ENCODE results near the gene ARHGAP11B.
"Not testable (repeated sequence)": the region's sequence is repeated elsewhere in the genome, so short reads cannot be mapped to it uniquely, and the experiment has no call there.

Gene ARHGAP11B
- long read RNA-seq, partial matches to known transcripts = 3 of 3 reads
- long read RNA-seq, other reads (novel, unspliced or antisense) = 0 of 3 reads

DNA sequence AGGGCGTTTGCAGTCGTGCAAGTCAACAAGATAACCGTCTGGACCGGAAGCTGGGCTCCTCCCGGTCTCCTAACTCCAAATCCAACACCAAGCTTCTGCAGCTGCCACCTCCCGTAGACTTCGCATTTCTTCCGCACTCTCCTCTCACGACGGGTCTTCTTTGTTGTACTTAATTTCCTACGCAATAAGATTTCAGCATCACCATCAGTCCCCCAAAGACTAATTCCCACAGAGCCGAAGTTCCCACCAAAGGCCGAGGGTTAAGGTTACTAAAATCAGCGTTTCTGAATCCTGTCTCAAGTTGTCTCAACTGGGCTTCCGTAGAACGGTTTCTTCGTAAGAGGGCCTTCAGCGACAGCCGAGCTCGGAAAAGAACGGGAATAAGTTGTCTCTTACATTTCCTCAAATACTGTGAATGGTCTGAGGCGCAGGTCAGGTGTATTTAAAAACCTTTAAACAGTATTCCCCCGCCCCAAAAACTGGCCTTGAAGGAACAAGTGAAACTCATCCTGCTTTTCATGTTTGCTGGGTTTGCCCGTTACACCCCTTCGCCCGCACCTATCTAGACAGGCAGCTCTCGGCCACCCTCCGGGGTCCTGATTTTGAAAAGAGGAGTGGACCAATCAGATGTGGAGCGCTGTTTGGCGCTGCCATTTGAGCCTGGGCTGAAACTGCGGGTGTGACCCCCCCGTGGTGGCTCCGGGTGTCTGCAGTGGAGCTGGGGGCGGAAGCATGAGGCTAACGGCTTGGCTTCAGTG lies at the start of gene ARHGAP11B:
ARHGAP11B (plus strand) TSS at position 693 of the 758 bp plus-strand sequence.
- H3K27me3 Mint-ChIP-seq (ENCODE audit: low read depth); H3K36me3 Mint-ChIP-seq (ENCODE audit: low read depth); H3K9me3 Mint-ChIP-seq: not testable (repeated sequence)
- Mint-ChIP-seq H3K27ac (ENCODE audit: unreplicated experiment) (peak within 1 kb of the TSS; percentile 90), H3K4me3 (peak within 1 kb of the TSS; percentile 92), H3K4me1 (peaks cover 25% of the 10 kb centered on the region)
- DNase-seq (ENCODE audit: low read depth, low spot score) = peak; percentile 95

GRCh38 chr15:30579394-30579970 lies 46.4 kb upstream of the ARHGAP11B start:
- H3K27me3 Mint-ChIP-seq (ENCODE audit: low read depth); H3K4me1 Mint-ChIP-seq; H3K36me3 Mint-ChIP-seq (ENCODE audit: low read depth); H3K27ac Mint-ChIP-seq (ENCODE audit: unreplicated experiment); DNase-seq (ENCODE audit: low read depth, low spot score); H3K9me3 Mint-ChIP-seq; H3K4me3 Mint-ChIP-seq: not testable (repeated sequence)

- not testable (repeated sequence) for H3K4me1 Mint-ChIP-seq; DNase-seq (ENCODE audit: low read depth, low spot score); H3K4me3 Mint-ChIP-seq; H3K27ac Mint-ChIP-seq (ENCODE audit: unreplicated experiment); H3K27me3 Mint-ChIP-seq (ENCODE audit: low read depth); H3K36me3 Mint-ChIP-seq (ENCODE audit: low read depth); H3K9me3 Mint-ChIP-seq
Measured at GRCh38 chr15:30580716-30581115, 45.2 kb upstream of the ARHGAP11B start.

DNA sequence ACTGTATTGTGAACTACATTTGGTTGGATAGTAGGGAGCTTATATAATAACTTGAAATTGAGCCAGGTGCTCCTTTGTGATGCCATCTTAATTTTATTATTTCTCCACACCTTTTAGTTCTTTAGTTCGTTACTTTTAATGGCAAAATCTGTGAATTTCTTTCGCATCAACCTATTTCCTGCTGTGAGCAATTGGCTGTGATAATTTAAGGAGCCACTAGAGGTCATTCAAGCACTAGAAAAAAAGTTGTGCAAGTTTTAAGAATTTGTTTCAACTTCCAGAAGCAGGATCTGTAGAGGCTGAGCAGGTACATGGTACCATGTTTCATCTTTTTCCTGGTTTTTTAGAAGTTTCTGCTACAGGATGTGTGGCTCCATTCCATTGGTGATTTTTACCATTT lies 27.0 kb upstream of the ARHGAP11B start:
- TF ChIP-seq, protein P1, sequence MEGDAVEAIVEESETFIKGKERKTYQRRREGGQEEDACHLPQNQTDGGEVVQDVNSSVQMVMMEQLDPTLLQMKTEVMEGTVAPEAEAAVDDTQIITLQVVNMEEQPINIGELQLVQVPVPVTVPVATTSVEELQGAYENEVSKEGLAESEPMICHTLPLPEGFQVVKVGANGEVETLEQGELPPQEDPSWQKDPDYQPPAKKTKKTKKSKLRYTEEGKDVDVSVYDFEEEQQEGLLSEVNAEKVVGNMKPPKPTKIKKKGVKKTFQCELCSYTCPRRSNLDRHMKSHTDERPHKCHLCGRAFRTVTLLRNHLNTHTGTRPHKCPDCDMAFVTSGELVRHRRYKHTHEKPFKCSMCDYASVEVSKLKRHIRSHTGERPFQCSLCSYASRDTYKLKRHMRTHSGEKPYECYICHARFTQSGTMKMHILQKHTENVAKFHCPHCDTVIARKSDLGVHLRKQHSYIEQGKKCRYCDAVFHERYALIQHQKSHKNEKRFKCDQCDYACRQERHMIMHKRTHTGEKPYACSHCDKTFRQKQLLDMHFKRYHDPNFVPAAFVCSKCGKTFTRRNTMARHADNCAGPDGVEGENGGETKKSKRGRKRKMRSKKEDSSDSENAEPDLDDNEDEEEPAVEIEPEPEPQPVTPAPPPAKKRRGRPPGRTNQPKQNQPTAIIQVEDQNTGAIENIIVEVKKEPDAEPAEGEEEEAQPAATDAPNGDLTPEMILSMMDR (conservative IDR thresholded peaks at IDR 0.05) = peak; percentile 49
- H3K27me3 Mint-ChIP-seq (ENCODE audit: low read depth); H3K4me1 Mint-ChIP-seq; H3K4me3 Mint-ChIP-seq; H3K36me3 Mint-ChIP-seq (ENCODE audit: low read depth); DNase-seq (ENCODE audit: low read depth, low spot score); H3K9me3 Mint-ChIP-seq; H3K27ac Mint-ChIP-seq (ENCODE audit: unreplicated experiment): not testable (repeated sequence)

GRCh38 chr15:30603796-30604195 lies 22.1 kb upstream of the ARHGAP11B start, which contains the start of gene GOLGA8H:
TSS of gene GOLGA8H (plus strand) at chr15:30604028. CDS start at chr15:30604126, 98 bp downstream.
- not testable (repeated sequence) for H3K4me3 Mint-ChIP-seq; H3K4me1 Mint-ChIP-seq; H3K27me3 Mint-ChIP-seq (ENCODE audit: low read depth); H3K27ac Mint-ChIP-seq (ENCODE audit: unreplicated experiment); H3K36me3 Mint-ChIP-seq (ENCODE audit: low read depth); DNase-seq (ENCODE audit: low read depth, low spot score); H3K9me3 Mint-ChIP-seq

- H3K36me3 Mint-ChIP-seq (ENCODE audit: low read depth); H3K27me3 Mint-ChIP-seq (ENCODE audit: low read depth); DNase-seq (ENCODE audit: low read depth, low spot score); H3K4me1 Mint-ChIP-seq; H3K9me3 Mint-ChIP-seq; H3K4me3 Mint-ChIP-seq; H3K27ac Mint-ChIP-seq (ENCODE audit: unreplicated experiment): not testable (repeated sequence)
Measured at GRCh38 chr15:30612271-30612670, 13.7 kb upstream of the ARHGAP11B start.

DNA sequence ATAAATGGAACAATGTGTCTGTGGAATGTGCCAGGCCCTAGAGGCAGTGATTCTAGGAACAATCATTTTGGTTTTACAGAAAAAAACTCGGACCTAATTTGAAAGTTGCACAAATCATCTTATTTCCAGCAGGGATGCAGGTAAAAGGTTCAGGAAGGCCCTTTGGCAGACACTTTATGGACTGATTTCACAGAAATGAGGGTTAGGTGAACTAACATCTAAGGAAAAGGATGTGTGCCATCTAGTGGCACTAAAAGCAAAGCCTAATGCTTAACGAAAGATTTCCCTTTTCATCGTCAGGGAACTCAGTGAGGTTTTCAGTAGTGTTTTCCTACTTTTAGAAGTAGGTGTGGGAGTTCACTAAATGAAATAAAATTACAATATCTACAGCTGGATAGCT lies 4.6 kb upstream of the ARHGAP11B start:
- not testable (repeated sequence) for H3K9me3 Mint-ChIP-seq

DNA sequence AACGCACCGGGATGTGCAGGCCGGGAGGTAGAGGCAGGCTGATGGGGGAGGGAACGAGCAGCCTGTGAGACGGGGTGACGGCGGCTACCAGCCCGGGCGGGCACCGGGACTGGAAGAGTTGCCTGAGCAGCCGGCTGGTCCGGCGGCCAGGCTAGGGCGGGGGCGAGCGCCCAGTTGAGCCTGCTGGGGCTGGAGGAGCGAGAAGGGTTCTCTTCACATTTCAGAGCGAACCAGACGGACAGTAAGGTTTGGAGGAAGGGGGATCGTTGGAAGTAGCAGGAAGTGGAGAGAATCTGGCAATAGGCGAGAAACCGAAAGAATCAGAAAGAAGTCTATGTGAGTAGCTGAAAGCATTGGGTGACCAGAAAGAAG lies 252 bp downstream of the ARHGAP11B start:
- not testable (repeated sequence) for H3K27me3 Mint-ChIP-seq (ENCODE audit: low read depth); H3K9me3 Mint-ChIP-seq; H3K36me3 Mint-ChIP-seq (ENCODE audit: low read depth)
- H3K27ac Mint-ChIP-seq (ENCODE audit: unreplicated experiment) = peak overlapping the region; percentile 81
- H3K4me3 Mint-ChIP-seq = peak overlapping the region; percentile 92
- H3K4me1 Mint-ChIP-seq = peaks cover 25% of the 10 kb centered on the region
- peak; percentile 4 for DNase-seq (ENCODE audit: low read depth, low spot score)

More for the DNA sequence above, 4.6 kb upstream of the ARHGAP11B start:
- TF ChIP-seq, protein P1 (conservative IDR thresholded peaks at IDR 0.05) = peak; percentile 57
- peak; percentile 2 for DNase-seq (ENCODE audit: low read depth, low spot score)
- not testable (repeated sequence) for H3K36me3 Mint-ChIP-seq (ENCODE audit: low read depth); H3K27ac Mint-ChIP-seq (ENCODE audit: unreplicated experiment); H3K4me3 Mint-ChIP-seq; H3K27me3 Mint-ChIP-seq (ENCODE audit: low read depth); H3K4me1 Mint-ChIP-seq

DNA sequence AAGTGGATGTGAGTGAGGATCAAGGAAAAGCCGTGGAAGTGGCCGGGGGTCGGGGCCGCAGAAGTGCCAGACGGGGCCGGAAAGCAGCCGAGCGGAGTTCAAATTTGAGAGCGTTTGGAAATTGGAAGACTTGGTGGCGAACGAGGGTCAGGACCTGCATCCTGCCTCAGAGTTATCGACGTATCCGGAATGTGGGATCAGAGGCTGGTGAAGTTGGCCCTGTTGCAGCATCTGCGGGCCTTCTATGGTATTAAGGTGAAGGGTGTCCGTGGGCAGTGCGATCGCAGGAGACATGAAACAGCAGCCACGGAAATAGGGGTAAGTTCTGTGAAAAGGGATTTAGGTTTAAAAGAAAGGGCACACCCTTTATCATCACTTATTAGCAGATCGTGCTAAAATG lies 704 bp downstream of the ARHGAP11B start:
- not testable (repeated sequence) for H3K9me3 Mint-ChIP-seq; DNase-seq (ENCODE audit: low read depth, low spot score); H3K27me3 Mint-ChIP-seq (ENCODE audit: low read depth); H3K36me3 Mint-ChIP-seq (ENCODE audit: low read depth)
- peak overlapping the region; percentile 92 for H3K4me3 Mint-ChIP-seq
- peaks cover 25% of the 10 kb centered on the region for H3K4me1 Mint-ChIP-seq
- peak overlapping the region; percentile 90 for H3K27ac Mint-ChIP-seq (ENCODE audit: unreplicated experiment)

All from neural crest cell (in vitro differentiated cells).